T follicular helper cell (primary cell): ENCODE data around the gene GRIA1.

Experiments
- DNase-seq: peaks from one replicate; pipeline ENCODE4 v3.0.0-alpha.2; 2020; ENCODE audit warnings: low read depth
- total RNA-seq, 2 experiments: gene quantifications; one replicate each; lab custom pipeline; 2026; lab: John Stamatoyannopoulos, UW

GRIA1 gene
- 0.04 to 0.06 reads per million in 2 experiments for total RNA-seq

DNA sequence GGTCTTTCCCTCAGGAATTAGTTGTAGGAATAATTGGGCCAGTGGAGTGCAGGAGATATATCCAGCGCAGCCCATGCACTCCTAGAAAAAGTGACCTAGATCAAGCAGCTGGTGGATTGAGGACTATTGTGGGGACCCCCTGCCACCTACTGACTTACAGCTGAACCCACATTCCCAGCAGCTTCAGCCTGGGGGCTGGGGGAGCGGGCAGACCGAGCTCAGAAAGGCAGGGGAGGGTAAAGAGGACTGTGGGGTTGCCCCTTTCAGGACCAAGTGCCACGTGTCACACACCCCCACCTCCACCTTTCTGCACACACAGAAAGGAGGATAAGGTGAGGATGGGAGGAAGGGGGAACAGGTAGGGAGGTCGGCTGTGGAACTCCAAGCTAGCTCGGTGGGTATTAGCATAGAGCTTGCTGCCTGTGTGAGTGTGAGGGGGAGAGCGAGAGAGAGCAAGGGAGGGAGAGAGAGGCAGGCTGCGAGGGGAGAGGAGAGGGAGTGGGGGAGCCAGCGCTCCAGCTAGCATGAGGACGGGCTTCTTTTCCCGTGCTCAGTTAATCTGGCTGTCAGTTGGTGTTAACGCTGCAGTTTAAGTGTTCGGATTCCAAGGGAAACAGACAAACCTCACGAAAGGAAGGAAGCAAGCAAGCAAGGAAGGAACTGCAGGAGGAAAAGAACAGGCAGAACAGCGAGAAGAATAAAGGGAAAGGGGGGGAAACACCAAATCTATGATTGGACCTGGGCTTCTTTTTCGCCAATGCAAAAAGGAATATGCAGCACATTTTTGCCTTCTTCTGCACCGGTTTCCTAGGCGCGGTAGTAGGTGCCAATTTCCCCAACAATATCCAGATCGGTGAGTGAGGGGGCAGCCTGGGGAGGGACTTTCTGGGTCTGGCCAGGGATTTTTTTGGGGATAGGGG, at the start of gene GRIA1:
GRIA1 (plus strand) TSS at position 553 of the 920 bp plus-strand sequence.
- no peak for DNase-seq

DNA sequence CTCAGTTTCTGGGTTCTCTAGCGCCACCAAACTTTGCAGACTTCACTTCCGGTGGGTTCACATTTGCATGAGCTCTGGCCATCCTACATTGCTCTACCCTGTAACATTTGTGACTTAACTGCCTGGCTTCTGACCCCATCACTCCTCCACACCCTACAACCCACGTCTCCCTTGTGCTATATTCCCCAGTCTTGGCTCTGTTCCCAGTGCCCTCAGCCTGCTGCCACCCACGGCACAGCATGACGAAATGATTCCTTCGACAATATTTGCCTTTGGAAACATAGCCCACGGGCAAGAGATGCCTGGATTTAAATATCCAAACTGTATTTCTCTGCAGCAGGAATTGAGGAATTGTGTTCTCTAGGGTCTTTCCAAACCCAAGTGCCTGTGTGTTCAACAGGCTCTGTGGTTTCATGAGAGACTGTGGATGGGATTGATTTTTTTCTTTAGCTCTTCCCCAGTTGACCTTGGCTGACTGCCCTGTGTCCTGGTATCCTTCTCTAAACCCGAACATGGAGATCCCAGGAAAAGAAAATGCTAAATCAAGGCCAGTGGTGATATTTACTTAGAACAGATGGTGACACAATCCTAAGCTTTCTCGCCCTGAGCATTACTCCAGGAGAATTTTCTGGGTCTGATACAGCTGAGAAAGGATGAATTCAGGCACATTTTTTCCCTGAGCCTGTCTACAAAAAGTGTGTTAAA, 44.4 kb upstream of the GRIA1 start:
- no peak for DNase-seq

DNA sequence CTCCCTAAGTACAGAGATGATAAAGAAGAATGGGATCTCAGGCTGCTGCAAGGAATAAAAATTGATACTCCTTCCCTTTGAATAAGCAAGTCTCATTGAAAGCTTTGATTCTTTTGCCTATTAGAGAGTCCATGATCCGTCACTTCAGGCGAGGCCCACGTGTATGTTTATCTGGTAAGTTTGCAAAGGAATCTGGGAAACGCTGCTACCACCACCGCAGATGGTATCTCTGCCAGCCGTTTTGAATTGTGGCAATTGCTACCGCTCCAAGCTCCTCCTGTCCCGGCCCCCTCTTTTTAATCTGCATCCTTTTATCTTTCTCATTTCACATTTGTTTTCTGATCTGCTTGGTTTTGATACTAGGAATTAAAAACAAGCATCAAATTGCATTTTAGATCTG, 42.9 kb upstream of the GRIA1 start:
- DNase-seq: no peak

DNA sequence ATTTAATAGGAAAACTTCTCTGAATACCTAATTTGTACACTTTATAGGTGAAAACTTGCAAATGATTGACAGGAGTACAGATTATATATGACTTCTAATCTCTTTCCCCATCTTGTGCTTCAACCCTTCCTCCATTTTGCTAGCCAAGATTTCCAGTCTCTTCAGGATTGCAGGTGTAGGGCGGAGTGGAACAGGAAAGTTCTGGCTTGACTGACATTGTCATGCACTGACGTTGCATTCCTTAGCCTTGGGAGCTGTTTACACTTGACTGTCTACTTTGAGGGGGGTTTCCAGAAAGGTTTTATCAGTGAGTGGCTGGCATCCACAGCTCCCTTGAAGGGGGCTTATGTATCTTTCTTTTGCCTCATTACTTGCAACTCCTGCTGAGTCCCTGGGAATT, 34.1 kb upstream of the GRIA1 start:
- DNase-seq: no peak

DNA sequence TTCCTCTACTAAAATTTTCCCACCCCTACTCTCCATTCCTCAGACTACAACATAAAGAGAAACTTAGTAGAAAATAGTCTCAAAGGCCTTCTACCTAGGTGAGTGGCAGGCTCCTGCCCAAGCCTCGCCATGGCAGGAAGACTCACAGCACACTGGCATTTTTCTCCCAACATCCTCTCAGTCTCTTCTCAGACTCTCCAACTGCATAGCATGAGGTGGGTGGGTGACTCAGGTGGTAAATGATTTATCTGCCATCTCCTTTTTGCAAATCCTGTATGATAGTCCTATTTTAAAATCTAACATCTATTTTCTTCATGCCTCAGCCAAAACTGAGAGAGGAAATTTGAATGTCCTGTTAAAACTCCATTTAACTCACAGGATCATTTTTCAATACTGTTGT, 33.5 kb upstream of the GRIA1 start:
- DNase-seq: no peak

DNA sequence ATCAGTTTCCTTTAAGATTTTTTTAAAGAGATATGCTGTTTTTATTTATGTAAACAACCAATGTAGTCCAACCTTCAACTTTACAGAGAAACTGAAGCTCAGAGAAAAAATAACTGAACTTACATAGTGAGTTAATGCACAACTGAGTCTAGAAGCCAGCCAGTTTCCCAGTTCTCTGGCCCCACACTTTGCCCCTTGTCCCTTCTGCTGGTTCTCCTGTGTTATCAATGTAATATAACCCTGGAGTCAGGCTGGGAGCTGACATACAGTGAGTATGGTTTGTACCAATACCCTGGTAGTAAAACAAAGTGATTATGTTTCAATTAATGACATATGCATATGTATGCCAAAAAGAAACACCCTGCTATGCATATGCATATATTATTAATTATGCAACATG, 32.2 kb upstream of the GRIA1 start:
- no peak for DNase-seq

DNA sequence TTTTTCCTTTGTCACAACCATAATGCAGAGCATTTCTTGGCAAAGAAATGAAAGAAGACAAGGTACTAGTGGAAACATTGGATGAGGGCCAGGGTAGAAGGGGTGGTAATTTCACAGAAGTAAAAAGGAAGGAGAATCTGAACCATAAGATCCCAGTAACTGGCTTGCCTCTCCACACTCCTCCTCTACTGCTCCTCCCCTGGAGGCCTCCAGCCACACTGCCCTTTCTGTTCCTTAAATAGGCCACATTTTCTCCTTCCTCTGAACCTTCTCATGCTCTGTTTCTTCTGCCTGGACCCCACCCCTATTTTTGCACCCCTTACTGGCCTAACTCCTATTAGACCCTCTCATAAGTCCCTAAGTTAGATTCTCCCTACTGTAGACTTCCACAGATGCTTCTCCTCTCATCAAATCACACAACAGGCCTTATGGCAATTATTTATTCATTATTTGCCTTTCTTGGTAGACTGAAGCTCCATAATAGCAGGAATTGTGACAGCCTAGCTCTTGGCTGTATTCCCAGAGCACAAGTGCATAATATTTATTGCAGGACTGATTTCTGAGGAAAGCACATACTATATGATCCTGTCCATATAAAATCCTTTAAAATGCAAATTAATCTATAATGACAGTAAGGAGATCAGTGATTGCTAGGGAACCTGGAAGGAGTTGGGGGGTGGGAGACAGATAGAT, 31.3 kb upstream of the GRIA1 start:
- no peak for DNase-seq

DNA sequence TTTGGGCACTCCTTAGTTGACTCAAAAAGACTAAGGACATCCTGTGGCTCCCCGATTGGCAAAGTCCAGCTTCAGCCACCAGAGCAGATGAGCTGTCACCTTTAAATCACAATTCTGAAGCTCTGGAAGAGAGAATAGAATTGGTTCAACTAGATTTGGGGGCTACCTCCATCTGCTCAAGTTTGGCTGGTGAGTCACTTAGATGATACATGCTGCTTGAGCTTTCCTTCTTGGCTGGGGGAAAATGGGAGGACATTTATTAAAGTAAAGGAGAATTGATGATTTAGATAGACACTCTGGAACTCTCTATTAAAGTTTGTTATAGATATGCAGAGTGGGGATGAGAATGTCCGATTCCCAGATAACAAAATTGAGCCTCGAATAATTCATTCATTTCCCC, 30.0 kb upstream of the GRIA1 start:
- DNase-seq: no peak

DNA sequence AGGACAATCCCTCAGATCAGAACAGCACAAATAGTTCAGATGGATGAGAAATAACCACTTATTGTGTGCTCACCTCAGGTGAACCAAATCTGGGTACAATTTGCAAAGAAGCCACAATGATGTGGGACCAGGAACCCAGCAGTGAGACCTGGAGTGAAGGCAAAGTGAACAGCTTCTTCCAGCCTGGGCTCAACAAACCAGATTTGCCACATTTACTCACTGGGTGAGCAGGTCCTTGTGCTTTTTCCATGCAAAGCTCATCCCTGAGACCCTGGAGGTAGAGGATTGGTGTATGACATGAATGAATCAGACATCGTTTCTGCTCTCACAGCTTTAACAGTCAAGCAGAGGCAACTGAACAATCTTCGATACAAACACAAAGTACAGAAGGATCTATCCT, 29.1 kb upstream of the GRIA1 start:
- DNase-seq: no peak

DNA sequence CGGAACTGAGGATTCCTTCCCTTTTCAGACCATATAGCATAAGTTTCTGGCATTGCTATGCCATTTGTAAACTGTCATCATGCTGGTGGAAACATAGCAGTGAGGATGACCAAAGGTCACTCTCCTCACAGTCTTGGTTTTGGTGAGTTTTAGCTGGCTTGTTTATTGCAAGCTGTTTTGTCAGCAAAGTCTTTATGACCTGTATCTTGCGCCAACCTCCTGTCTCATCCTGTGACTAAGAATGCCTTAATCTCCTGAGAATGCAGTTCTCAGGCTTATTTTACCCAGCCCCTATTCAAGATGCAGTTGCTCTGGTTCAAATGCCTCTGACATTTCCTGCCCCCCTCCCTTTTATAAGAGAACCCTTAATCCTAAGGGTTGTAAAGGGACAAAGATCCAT, 26.7 kb upstream of the GRIA1 start:
- DNase-seq: no peak

DNA sequence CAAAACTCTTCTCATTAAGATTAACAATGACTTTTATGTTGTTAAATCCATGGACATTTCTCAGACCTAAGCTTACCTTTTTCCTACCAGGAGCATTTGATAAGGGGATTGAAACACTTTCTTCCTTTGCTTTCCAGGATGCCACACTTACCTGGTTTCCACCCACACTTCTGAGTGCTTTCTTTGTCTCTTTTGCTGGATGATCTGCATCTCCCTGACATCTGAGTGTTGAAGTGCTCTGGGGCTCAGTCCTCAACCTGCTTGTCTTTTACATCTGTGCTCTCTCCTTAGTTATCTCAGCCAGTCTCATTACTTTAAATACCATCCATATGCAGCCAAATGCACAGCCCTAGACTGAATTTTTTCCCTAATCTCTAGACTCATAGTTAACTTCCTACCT, 22.9 kb upstream of the GRIA1 start:
- DNase-seq: no peak

DNA sequence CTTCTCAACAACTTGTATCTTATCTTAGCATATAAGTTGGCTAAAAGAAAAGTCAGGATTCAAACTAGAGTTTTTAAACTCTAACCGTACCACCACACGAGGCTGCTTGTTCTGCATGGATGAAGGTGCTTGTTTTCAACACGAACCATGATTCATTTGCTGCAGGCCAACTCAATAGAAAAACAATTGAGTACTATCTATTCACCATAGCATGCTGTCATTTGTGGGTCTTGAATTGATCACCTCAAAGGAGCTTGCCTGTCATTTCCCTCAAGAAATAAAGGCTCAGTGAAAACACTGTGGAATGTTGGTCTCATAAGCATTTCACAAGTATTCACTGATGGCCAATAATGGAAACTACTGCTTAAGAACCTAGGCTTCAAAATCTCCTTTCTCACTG, 21.0 kb upstream of the GRIA1 start:
- no peak for DNase-seq

DNA sequence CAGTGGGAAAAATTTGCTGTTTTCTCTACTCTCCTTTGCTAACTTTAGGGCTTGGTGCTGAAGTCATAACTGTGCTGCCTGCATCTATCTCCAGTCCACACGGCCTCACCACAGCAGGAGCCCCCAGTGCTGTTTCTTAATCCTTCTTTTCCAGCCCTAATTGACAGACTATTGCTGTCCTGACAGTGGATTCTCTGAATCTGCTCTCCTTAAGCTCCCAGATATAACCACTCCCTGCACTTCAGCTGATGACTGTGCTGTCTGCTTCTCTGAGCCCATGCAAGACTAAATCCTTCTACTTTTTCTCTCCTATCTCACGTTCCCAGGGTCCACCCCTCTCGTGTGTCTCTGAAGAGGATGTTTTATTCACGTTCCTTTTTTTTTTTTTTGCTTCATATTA, 19.7 kb upstream of the GRIA1 start:
- DNase-seq: no peak

DNA sequence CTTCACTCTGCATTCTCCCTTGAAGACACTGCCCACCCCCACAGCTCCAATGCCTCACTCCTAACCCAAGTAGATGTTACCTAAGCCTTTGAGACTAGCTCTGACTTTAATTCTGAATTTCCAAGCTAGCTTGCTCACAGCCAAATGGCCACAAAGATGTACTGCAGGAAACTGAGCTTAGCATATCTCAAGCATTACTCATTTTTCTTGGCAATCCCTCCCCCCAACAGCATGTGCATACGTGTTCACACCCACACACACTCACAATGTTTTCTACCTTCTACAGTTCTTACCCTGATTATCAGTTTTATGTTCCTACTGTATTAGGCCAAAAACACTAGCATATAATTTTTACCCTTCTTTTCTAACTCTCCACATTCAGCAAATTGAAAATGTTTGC, 13.7 kb upstream of the GRIA1 start:
- no peak for DNase-seq

DNA sequence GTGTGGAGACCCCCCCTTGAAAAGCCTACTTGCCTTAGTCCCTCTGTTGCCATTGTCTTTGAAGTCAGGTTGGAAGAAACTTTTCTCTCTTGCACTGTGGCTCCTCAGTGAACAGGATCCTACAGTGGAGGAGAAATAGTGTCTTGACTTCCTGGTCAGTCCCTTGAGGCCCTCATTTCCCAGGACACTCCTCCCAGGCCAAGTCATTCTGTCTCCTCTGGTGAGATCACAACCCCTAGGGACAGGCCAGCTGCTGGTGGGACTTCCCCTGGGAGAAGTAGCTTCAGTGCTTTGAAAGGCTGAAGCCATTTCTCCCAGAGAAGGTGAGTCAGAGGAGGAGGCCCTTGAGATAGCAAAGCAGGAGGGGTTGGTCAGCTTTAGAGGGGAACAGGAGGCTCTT, 10.1 kb upstream of the GRIA1 start:
- no peak for DNase-seq

DNA sequence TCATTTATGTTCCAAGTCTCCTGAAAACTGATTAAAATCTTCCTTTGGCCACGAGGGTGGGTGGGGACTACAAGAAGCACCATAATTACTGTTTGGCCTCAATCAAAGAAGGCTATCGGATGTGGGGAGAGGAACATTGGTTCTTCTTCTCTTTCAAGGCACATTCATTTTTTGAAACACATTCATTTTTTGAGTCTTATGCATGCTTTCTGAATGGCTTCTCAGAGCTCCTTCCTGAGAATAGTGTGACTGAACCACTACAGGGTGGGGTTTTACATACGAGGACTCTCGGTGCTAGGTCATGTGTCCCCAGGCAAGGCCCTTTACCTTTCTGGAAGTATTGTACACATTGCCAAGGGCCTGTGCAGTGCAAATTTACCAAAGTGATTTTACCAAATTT, 7.0 kb upstream of the GRIA1 start:
- no peak for DNase-seq

DNA sequence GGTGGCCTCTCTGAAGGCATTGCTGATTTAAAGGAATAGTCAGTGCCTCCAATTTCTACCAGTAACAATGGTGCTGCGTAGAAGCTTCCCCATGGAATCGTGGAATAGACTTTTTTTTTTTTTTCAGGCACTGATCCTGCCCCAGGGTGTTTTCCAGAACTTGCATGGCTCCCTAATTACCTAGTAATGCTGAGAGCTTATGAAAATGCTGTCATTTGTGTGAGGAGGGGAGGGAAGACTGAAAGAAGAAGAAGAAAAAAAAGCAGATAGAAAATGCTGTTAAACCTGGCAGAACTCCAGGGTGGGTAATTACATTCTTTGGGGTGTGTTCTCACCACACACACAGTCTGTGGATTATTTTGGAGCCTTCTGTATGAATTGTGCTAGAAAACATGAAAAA, 4.8 kb upstream of the GRIA1 start:
- no peak for DNase-seq

DNA sequence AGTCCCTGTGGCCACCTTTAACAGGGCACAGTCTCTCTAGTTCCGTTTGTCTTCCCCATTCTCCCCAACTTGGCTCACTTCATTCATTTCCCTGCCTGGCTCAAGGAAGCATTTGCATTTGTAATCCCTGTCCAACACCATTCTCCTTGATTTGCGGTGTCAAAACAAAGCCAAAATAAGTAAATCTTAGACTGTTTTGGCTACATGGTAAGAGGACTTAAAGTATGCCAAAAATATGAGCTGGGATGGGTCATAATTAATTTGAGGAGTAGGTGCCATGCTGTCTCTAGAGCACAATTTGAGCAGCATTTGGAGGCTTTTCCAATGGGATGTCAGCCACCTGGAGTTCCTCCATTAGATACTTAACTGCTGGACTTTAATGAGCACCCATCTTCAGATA, 3.7 kb upstream of the GRIA1 start:
- no peak for DNase-seq

DNA sequence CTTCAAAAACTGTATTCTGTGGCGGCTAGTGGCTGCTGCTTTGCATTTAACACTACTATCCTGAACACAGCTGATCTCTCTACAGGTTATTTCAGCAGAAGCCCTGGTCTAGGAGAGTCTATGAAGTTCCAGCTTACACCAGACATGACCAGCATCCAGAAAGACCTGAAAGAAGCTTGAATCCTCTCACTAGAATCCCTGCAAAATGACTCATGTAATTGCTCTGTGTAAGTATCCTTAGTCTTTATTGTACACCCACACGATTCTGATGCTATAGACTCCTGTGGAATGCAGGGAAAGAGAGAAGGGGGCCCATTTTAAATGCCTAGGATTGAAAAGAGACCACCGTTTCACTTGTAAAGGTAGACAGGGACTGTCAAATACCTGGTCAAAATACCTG, 859 bp upstream of the GRIA1 start:
- DNase-seq: no peak

DNA sequence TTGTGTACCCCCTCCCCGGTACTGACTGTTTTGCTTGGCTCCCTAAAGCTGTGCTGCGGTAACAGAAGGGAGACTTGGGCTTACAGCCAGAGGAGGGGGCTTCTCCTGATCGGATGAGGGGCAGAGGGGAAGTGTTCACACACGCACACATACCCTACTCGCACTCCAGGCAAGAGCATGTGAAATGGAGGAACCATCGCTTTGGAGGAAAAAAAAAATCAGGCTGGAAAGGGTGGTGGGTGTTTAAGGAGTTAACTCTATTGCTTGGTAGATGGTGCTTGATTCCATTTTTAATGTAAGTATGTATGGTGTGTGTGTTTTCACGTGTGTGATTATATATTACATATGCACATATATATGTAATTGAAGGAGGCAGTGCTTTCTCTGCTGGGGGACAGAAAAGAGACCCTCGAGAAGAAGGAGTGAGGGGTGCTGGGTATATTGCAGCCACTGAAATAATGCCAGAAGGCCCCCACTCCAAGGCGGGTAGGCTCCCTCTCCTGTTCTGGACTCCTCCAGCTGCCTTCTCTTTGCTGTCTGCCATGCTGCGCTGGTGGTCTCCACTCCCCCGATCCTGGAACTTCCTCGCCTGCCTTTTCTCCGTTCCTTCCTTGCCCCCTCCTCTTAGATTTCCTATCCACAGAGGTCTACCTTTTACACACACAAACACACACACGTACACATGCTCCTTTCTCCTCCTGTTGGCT, 721 bp downstream of the GRIA1 start:
- no peak for DNase-seq

DNA sequence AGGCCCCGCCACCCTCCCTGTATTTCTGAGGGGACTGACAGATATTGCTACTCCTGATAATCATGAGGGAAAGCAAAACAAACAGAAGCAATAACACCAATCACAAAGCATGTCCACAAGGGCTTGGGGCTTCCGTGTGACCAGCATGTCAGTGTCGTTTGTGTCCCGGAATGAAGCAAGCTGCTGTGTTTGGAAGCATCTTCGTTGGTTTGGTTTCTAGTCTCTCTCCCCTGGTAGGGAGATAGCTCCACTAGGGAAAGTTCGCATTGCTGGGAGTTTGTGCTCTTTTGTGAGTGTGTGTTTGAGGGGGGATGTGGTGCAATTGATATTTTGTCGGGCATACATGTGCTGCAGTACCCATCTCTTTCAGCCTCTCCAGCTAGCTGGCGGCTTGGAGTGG, 1.4 kb downstream of the GRIA1 start:
- no peak for DNase-seq

DNA sequence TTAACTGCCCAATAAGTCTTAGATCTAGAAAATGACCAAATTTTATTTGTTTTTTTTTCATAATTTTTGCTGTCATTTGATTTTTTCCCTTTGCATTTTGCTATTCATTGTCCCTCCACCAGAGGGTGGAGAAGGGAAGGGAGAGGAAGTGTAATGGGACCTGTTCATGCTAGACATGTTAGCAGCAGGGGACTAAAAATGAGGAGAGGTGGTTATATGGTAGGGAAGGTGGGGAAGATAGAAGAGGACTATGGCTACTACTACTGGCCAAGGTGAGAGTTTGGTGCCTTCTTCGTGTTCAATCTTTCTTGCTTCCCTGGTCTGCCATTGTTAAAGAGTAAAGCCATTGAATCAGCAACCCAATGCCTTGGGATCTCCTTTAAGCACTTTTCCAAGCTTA, 6.4 kb downstream of the GRIA1 start:
- no peak for DNase-seq
